NCI-H2107 treated with DMSO at 0.1 percent for 48 hours (cell line): ENCODE data around the gene CCDC86.
A peak's percentile ranks its signal among the peaks of the same experiment; 100 is the strongest.

ENCODE experiments used
- DNase-seq: peaks from one replicate; lab custom pipeline; 2025; ENCODE audit not compliant: unreplicated experiment; lab: John Stamatoyannopoulos, UW

Gene CCDC86

GRCh38 chr11:60852982-60853950, 11.4 kb downstream of the CCDC86 start:
- DNase-seq, result no peak

- DNase-seq, result no peak
These were observed 12.4 kb downstream of the CCDC86 start for GRCh38 chr11:60854140-60854846.

- DNase-seq, result no peak
These were observed 13.2 kb downstream of the CCDC86 start for GRCh38 chr11:60854847-60855725.

GRCh38 chr11:60855726-60856633, 14.1 kb downstream of the CCDC86 start, which contains the start of gene PTGDR2:
Gene PTGDR2 (minus strand): TSS chr11:60855950. CDS start chr11:60853722, 2,228 bp downstream.
- no peak for DNase-seq

GRCh38 chr11:60857378-60858232, 15.7 kb downstream of the CCDC86 start:
- no peak for DNase-seq

- DNase-seq, result no peak
These were observed 16.3 kb downstream of the CCDC86 start for GRCh38 chr11:60858236-60858635.

GRCh38 chr11:60858731-60859464, 17.0 kb downstream of the CCDC86 start:
- no peak for DNase-seq

GRCh38 chr11:60859616-60860250, 17.8 kb downstream of the CCDC86 start:
- no peak for DNase-seq

- DNase-seq, result peak; percentile 68
These were observed 19.0 kb downstream of the CCDC86 start for GRCh38 chr11:60860943-60861342.

- DNase-seq, result no peak
These were observed 20.3 kb downstream of the CCDC86 start for GRCh38 chr11:60862171-60862570.

GRCh38 chr11:60863550-60864521, 21.9 kb downstream of the CCDC86 start:
- no peak for DNase-seq

GRCh38 chr11:60864856-60865513, 23.1 kb downstream of the CCDC86 start:
- DNase-seq, result no peak

- DNase-seq, result no peak
These were observed 25.3 kb downstream of the CCDC86 start, which contains the start of gene ZP1 for GRCh38 chr11:60866911-60867870. Gene ZP1 (plus strand): TSS chr11:60867542. CDS start chr11:60867562, 20 bp downstream.

GRCh38 chr11:60867871-60868681, 26.2 kb downstream of the CCDC86 start:
- no peak for DNase-seq
